KMS-11 (cell line): ENCODE results near the gene GOLGA6L7.

Experiments used
- H2AFZ ChIP-seq: fragments of 200-600 bp; sonication (generic); 2 replicates; pipeline ENCODE4 v1.6.1; 2016; ENCODE audit warnings: antibody characterized with exemption, mixed run types, low read depth
- H3K27ac ChIP-seq: fragments of 200-600 bp; sonication (generic); 2 replicates; pipeline ENCODE4 v1.6.1; 2016; ENCODE audit warnings: mild to moderate bottlenecking, mixed run types
- H3K27me3 ChIP-seq: fragments of 200-600 bp; sonication (generic); 2 replicates; pipeline ENCODE4 v1.6.1; 2017; ENCODE audit warnings: mild to moderate bottlenecking, low read depth, mixed run types, moderate library complexity; ENCODE audit not compliant: insufficient read depth
- H3K36me3 ChIP-seq: fragments of 200-600 bp; sonication (generic); 2 replicates; pipeline ENCODE4 v1.6.1; 2017; ENCODE audit warnings: mild to moderate bottlenecking, mixed run types; ENCODE audit not compliant: insufficient read depth
- H3K4me1 ChIP-seq: fragments of 200-600 bp; sonication (generic); 2 replicates; pipeline ENCODE4 v1.6.1; 2016; ENCODE audit warnings: mild to moderate bottlenecking, low read depth, mixed run types; ENCODE audit not compliant: poor library complexity, severe bottlenecking
- H3K4me2 ChIP-seq: fragments of 200-600 bp; sonication (generic); 2 replicates; pipeline ENCODE4 v1.7.0; 2016; ENCODE audit warnings: mild to moderate bottlenecking, mixed run types
- H3K4me3 ChIP-seq: fragments of 200-600 bp; sonication (generic); IDR thresholded peaks from 2 replicates; pipeline ENCODE4 v1.6.1; 2017; ENCODE audit warnings: low read depth, low read length, mixed read lengths; ENCODE audit not compliant: insufficient read depth
- H3K79me2 ChIP-seq: fragments of 200-600 bp; sonication (generic); 2 replicates; pipeline ENCODE4 v1.6.1; 2016; ENCODE audit warnings: low read depth, mixed run types; ENCODE audit not compliant: insufficient read depth
- H3K9ac ChIP-seq: fragments of 200-600 bp; sonication (generic); 2 replicates; pipeline ENCODE4 v1.6.1; 2016; ENCODE audit warnings: mild to moderate bottlenecking, mixed run types
- H4K20me1 ChIP-seq: fragments of 200-600 bp; sonication (generic); 2 replicates; pipeline ENCODE4 v1.6.1; 2016; ENCODE audit warnings: mild to moderate bottlenecking, mixed run types; ENCODE audit not compliant: insufficient read depth
- TF ChIP-seq, protein P1 (sequence below): fragments of 200-600 bp; sonication (generic); conservative IDR thresholded peaks from 2 replicates; pipeline ENCODE4 v1.6.1; 2017; ENCODE audit warnings: low read depth, mild to moderate bottlenecking, antibody characterized with exemption, low read length, moderate library complexity, mixed read lengths

The GOLGA6L7 gene

DNA sequence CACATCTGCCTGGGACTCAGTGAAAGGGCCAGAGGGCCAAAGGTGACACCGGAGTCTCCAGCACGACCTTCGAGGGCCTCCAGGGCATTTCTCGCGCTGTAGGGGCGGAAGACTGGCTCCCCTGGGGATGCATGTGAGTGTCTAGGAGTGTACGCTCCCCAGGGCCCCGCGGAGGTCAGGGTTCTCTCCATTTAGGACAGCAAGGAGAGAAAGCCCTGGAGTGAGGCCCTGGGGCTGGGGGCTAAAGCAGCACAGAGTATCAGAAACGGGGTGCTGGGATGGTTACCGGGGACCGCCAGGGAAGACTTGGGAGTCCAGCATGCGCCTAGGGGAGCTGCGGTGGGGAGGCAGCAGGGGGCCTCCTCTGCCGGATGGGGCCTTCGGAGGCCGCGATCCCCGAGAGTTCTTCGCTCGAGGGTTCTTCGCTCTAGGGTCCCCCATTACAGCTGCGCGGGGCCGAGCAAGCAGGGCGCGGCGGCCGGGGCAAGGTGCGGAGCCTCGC lies 36.7 kb upstream of the GOLGA6L7 start:
- Histone ChIP-seq H3K9ac (peak overlapping the region; percentile 50; the same call in 1 of the 2 replicates), H3K4me2 (peak overlapping the region; percentile 36; the same call in 1 of the 2 replicates), H3K4me1 (no peaks in the 10 kb centered on the region)

DNA sequence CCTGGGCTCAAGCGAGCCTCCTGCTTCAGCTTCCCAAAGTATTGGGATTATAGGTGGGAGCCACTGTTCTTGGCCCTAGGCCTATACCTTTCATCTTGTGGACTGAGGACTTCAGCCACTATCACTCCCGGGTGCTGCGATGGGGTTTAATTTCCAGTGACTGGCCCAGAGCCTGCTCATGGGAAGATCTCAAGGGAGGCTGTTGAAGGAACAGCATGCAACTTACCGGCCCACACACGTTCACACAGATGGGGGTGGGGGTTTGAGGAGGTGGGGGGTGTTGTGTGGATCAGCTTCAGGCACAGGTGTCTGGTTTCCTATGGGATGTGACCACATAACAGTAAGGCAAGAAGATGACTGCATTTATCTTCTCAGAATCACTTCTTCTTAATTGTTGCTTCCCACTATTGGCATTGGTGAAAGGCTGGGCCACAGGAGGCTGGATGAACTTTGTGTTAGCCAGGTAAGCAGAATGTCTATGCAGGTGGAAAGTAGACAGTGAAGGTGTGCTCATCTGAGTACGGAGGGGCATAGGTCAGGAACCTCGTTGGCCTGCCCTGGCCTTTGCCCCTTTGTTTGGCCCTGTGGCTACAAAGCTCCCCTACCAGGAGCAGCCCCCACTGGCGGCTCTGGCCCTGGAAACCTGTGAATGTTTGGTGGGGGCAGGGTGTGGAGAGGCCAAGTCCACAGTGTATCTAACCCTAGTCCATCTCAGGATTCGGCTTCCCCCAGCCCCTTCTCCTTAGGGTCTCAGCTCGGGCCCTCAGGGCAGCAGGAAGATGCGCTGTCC lies 35.9 kb upstream of the GOLGA6L7 start:
- Histone ChIP-seq H3K9ac (no peak overlapping the region), H3K36me3 (no peaks in the 10 kb centered on the region), H2AFZ (no peak overlapping the region), H3K27me3 (no peaks in the 10 kb centered on the region), H4K20me1 (no peaks in the 10 kb centered on the region), H3K79me2 (no peaks in the 10 kb centered on the region), H3K4me2 (no peak overlapping the region), H3K4me1 (no peaks in the 10 kb centered on the region), H3K4me3 (no peak overlapping the region), H3K27ac (no peak overlapping the region)
- TF ChIP-seq, protein P1, sequence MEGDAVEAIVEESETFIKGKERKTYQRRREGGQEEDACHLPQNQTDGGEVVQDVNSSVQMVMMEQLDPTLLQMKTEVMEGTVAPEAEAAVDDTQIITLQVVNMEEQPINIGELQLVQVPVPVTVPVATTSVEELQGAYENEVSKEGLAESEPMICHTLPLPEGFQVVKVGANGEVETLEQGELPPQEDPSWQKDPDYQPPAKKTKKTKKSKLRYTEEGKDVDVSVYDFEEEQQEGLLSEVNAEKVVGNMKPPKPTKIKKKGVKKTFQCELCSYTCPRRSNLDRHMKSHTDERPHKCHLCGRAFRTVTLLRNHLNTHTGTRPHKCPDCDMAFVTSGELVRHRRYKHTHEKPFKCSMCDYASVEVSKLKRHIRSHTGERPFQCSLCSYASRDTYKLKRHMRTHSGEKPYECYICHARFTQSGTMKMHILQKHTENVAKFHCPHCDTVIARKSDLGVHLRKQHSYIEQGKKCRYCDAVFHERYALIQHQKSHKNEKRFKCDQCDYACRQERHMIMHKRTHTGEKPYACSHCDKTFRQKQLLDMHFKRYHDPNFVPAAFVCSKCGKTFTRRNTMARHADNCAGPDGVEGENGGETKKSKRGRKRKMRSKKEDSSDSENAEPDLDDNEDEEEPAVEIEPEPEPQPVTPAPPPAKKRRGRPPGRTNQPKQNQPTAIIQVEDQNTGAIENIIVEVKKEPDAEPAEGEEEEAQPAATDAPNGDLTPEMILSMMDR: no peak

More for the DNA sequence above, 36.7 kb upstream of the GOLGA6L7 start:
- H3K27ac ChIP-seq: no peak overlapping the region
- H4K20me1 ChIP-seq: no peaks in the 10 kb centered on the region
- TF ChIP-seq, protein P1: no peak
- no peaks in the 10 kb centered on the region for H3K27me3 ChIP-seq
- H3K79me2 ChIP-seq: no peaks in the 10 kb centered on the region
- peak overlapping the region; percentile 47; the same call in 1 of the 2 replicates for H2AFZ ChIP-seq
- no peaks in the 10 kb centered on the region for H3K36me3 ChIP-seq
- H3K4me3 ChIP-seq: no peak overlapping the region

DNA sequence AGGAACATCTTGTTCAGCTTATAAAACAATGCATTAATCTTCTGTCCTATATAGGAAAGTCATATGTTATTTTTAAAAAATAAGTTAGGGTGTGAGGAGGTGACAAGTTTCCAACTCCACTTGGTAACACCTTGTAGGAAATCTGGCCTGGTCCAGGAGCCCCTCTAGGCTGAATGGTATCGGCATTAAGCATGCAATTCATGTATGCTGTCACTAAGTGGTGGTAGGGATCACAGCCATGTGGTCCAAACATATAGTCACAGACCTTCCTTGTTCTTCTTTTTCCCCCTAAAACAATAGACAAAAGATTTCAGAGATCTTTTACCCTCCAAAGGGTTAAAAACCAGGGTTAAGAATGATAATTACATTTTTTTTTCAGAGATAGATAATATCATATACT lies 33.2 kb upstream of the GOLGA6L7 start:
- Histone ChIP-seq H3K4me1 (no peaks in the 10 kb centered on the region), H3K9ac (no peak overlapping the region), H3K4me3 (no peak overlapping the region), H4K20me1 (no peaks in the 10 kb centered on the region), H2AFZ (no peak overlapping the region), H3K27ac (no peak overlapping the region), H3K4me2 (no peak overlapping the region), H3K36me3 (no peaks in the 10 kb centered on the region), H3K27me3 (no peaks in the 10 kb centered on the region), H3K79me2 (no peaks in the 10 kb centered on the region)
- TF ChIP-seq, protein P1: no peak

DNA sequence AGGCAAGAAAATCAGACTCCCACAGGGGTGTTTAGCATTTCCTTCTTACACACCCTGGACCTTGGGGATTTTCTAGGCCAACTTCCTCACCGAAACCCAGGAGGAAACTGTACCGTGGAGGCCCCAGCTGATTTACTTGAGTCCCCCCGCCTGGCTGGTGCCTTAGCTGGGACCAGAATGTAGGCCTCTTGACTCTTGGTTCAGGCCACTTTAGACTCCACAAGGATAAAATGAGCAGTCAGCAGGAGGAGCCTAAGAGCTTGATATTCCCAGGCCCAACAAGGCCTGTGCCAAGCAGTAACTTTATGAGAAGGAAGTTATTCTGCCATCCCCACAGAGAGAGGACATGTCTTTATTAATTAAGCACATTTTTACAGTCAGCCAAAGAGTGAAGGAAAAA lies 32.7 kb upstream of the GOLGA6L7 start:
- H3K4me1 ChIP-seq: no peaks in the 10 kb centered on the region
- no peak overlapping the region for H3K4me2 ChIP-seq
- no peak overlapping the region for H2AFZ ChIP-seq

More for the DNA sequence above, 32.7 kb upstream of the GOLGA6L7 start:
- TF ChIP-seq, protein P1: no peak
- Histone ChIP-seq H3K79me2 (no peaks in the 10 kb centered on the region), H3K9ac (no peak overlapping the region), H4K20me1 (no peaks in the 10 kb centered on the region), H3K27ac (no peak overlapping the region), H3K36me3 (no peaks in the 10 kb centered on the region), H3K27me3 (no peaks in the 10 kb centered on the region), H3K4me3 (no peak overlapping the region)
